GM12872 (cell line): ENCODE results near the gene RAB27A.

Source experiments
- CTCF ChIP-seq: IDR thresholded peaks from 3 replicates; pipeline ENCODE4 v1.5.1; 2011; ENCODE audit warnings: low read depth, mild to moderate bottlenecking, low read length, moderate library complexity; ENCODE audit not compliant: insufficient read depth

Gene RAB27A

DNA sequence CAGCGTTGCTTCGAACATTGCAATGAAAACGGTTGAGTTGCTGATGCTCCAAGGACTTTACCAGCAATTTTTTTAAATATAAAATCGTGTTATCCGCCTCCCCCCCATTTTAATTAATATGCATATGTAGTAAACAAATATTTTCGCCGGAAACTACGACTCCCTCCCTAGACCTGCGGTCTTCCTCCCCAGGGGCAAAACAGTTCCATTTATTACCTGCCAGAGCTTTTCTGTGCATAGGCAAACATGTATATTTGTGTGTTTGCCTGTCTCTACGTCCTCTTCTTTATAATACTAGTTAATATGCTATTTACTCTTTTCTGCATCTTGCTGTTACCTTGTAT lies 92.3 kb downstream of the RAB27A start:
- no peak for TF ChIP-seq CTCF

DNA sequence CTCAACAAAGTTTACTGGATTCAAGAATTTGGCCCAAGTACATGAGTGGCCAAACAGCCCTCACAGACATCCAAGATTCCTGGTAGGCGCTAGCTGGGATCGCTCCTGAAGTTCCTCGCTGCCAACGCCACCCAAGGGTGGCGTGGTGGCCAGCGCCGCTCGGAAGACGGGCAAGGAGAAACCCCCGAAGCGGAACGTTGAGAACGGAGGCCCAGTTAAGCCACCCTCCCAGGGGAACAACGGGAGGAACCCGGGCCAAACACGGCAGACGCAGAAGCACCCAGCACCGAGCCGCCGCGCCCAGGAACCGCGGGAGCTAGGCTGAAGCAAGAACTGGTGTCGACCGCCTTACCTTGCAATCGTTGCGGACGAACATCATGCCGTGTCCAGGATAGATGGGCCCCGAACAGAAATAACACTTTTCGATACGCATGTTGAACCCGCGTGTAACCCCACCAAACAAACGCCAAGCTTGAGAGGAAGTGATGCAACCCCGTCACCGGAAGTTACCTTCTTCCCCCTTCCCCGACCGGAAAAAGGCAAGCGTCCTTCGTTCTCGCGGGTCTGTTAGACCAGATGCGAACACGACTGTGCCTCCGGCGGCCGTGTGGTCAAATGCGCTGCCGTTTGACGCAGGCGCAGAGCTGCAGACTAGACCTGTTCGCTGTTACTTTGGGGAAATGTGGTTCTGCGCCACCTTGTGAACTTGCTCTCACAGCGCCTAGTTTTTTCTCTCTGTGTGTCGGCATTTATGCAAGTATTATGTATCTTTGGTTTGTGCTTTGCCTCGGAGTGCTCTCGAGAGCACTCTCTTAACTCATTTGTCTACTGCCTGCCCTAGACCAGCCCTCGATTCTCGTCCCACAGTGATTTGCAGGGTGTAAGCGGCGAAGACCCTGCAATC lies 92.9 kb downstream of the RAB27A start, which contains the start of gene RSL24D1:
Gene RSL24D1, minus strand, starts transcription at position 484 of the 904 bp plus-strand sequence. Its CDS starts 51 bp downstream, at position 433.
- peak; percentile 59 for TF ChIP-seq CTCF

GRCh38 chr15:55195996-55196395 lies 93.6 kb downstream of the RAB27A start:
- no peak for TF ChIP-seq CTCF

DNA sequence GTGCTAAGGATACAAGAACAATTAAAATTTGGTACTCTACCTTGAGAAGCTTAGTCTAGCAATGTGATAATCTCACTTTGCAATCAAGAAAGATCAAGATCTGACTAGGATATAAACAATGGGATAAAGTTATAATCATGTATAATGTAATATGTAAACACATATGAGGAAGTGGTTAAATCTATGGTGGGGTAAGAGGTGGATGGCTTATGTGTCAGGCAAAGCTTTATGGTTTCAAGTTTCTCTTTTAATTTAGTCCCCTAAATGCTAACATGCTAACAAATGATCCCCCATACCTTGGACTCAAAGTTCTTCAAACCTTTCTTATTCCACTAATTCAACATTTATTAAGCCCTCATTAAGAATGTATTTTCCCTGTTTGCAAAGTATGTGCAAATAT lies 95.4 kb downstream of the RAB27A start:
- no peak for TF ChIP-seq CTCF

- no peak for TF ChIP-seq CTCF
These were observed 103.3 kb downstream of the RAB27A start for GRCh38 chr15:55186331-55186730.

- TF ChIP-seq CTCF = no peak
These were observed 105.9 kb downstream of the RAB27A start for GRCh38 chr15:55183679-55184078.

- TF ChIP-seq CTCF = no peak
These were observed 110.5 kb downstream of the RAB27A start for GRCh38 chr15:55179141-55179540.
